ENCODE data around the gene CHRNA1.
A peak's percentile ranks its signal among the peaks of the same experiment; 100 is the strongest.

CHRNA1 gene

GRCh38 chr2:174791020-174791419 lies 26.7 kb upstream of the CHRNA1 start:
- DNase-seq (ENCODE audit: low read depth): no peak
- TF ChIP-seq CTCF (conservative IDR thresholded peaks at IDR 0.05; ENCODE audit: control insufficient read depth, insufficient read depth, low read depth, low read length): no peak
- no peak overlapping the region for H3K4me3 ChIP-seq (ENCODE audit: control insufficient read depth, low read depth, low read length)

GRCh38 chr2:174789001-174789400 lies 24.7 kb upstream of the CHRNA1 start:
- H3K4me3 ChIP-seq (ENCODE audit: control insufficient read depth, low read depth, low read length): no peak overlapping the region
- DNase-seq (ENCODE audit: low read depth): no peak
- TF ChIP-seq CTCF (conservative IDR thresholded peaks at IDR 0.05; ENCODE audit: control insufficient read depth, insufficient read depth, low read depth, low read length): no peak

GRCh38 chr2:174788291-174788929 lies 24.1 kb upstream of the CHRNA1 start:
- no peak for TF ChIP-seq CTCF (conservative IDR thresholded peaks at IDR 0.05; ENCODE audit: control insufficient read depth, insufficient read depth, low read depth, low read length)
- DNase-seq (ENCODE audit: low read depth): peak; percentile 54
- no peak overlapping the region for H3K4me3 ChIP-seq (ENCODE audit: control insufficient read depth, low read depth, low read length)

GRCh38 chr2:174787487-174788205 lies 23.4 kb upstream of the CHRNA1 start:
- DNase-seq (ENCODE audit: low read depth): peak; percentile 98
- no peak for TF ChIP-seq CTCF (conservative IDR thresholded peaks at IDR 0.05; ENCODE audit: control insufficient read depth, insufficient read depth, low read depth, low read length)

GRCh38 chr2:174786066-174786725 lies 21.9 kb upstream of the CHRNA1 start:
- TF ChIP-seq CTCF (conservative IDR thresholded peaks at IDR 0.05; ENCODE audit: control insufficient read depth, insufficient read depth, low read depth, low read length): no peak
- no peak overlapping the region for H3K4me3 ChIP-seq (ENCODE audit: control insufficient read depth, low read depth, low read length)
- peak; percentile 70 for DNase-seq (ENCODE audit: low read depth)

More at GRCh38 chr2:174787487-174788205, 23.4 kb upstream of the CHRNA1 start:
- no peak overlapping the region for H3K4me3 ChIP-seq (ENCODE audit: control insufficient read depth, low read depth, low read length)

- no peak for TF ChIP-seq CTCF (conservative IDR thresholded peaks at IDR 0.05; ENCODE audit: control insufficient read depth, insufficient read depth, low read depth, low read length)
- peak; percentile 63 for DNase-seq (ENCODE audit: low read depth)
- H3K4me3 ChIP-seq (ENCODE audit: control insufficient read depth, low read depth, low read length): no peak overlapping the region
Observed at GRCh38 chr2:174785481-174785880, 21.2 kb upstream of the CHRNA1 start.
